Caki2 (cell line): Measurements from ENCODE around the gene SKIL. TPM values are rescaled to one million over a fixed set of nuclear protein-coding genes. Genes with fewer than 3 reads are reported as not detected.
"Not testable (repeated sequence)": the region's sequence is repeated elsewhere in the genome, so short reads cannot be mapped to it uniquely, and the experiment has no call there.

Source experiments
- DNase-seq: peaks from one replicate; pipeline ENCODE4 v3.0.0-alpha.2; 2015; ENCODE audit warnings: low read depth
- in situ Hi-C: cut with HindIII; loops from 2 replicates; pipeline ENCODE4 v1.10.0; 2016; ENCODE audit warnings: low sequenced_read_pairs, low pct_unique_long_range_greater_than_20kb, mixed read lengths
- total RNA-seq: library from RNA; depleted of rRNA; stranded (reverse); fragments of >200 nt; shearing (Covaris generic); gene quantifications from 2 replicates; pipeline ENCODE4 v1.2.3, GENCODE V29; 2014; ENCODE audit warnings: low replicate concordance; rRNA removed

SKIL gene, protein sequence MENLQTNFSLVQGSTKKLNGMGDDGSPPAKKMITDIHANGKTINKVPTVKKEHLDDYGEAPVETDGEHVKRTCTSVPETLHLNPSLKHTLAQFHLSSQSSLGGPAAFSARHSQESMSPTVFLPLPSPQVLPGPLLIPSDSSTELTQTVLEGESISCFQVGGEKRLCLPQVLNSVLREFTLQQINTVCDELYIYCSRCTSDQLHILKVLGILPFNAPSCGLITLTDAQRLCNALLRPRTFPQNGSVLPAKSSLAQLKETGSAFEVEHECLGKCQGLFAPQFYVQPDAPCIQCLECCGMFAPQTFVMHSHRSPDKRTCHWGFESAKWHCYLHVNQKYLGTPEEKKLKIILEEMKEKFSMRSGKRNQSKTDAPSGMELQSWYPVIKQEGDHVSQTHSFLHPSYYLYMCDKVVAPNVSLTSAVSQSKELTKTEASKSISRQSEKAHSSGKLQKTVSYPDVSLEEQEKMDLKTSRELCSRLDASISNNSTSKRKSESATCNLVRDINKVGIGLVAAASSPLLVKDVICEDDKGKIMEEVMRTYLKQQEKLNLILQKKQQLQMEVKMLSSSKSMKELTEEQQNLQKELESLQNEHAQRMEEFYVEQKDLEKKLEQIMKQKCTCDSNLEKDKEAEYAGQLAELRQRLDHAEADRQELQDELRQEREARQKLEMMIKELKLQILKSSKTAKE
- 33.2 and 55.8 TPM in 2 replicates for total RNA-seq

DNA sequence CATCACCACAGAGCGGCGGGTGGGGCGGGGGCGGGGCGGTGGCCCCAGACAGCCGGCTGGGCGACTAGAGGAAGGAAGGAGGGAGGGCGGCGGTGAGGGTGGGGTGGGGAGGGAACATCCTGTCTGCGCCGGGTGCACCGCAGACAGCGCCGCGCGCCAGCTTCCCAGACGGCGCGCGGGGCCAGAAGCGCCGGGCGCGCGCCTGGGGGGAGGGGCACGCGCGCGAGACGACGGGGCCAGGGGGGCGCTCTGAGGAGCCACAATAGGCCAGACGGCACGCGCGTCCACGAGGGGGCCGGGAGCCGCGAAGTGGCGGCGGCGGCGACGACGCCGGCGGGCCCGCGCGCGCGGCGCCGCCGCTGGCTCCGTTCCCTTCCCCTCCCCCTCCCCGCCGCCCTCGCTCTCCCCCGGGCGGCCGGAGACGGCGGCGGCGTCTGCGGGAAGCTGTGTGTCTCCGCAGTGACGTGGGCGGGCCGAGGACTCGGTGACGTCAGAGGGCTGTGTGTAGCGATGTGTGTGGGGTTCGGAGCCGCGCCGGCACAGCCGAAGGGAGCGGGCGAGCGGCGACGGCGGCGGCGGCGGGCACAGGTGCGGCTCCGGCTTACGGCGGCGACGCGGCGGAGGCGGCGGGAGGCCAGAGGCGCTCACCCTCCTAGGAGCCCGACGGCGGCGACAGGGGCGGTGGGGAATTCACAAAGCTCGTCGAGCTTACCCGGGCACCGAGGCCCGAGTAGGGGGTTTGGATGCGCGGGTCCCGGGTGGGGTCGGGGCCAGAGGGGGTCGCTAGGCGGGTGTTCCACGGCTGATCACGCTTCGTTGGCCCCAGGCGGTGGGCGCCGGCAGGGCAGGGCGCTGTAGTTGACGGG lies at the start of gene SKIL:
Gene SKIL, plus strand, starts transcription at position 540 of the 866 bp plus-strand sequence. CDS start 2,617 bp downstream, outside the sequence.
- DNase-seq = peak; percentile 98
- in situ Hi-C loops = no loop called here

DNA sequence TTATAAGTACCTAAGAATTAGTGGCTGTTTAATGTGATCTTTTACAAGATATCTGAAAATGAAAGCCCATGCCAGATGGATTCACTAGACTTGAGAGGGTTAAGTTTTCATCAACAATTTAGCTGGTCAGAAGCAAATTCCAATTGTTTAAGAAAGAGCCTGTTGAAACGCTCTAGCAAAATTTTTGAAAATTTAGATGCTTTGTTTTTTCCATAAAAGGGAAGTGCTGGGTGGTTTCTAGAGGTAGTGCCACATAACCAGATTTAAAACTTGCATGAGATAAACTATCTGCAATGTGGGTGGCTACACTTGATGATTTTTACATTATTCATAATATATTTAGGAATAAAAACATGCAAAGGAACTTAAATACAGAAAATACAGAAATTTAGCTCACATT lies 48.5 kb upstream of the SKIL start:
- no peak for DNase-seq
- in situ Hi-C loops = loop anchor here (25.0 kb wide), 1 partner anchor 503 kb away; no protein-coding TSS in a partner anchor

DNA sequence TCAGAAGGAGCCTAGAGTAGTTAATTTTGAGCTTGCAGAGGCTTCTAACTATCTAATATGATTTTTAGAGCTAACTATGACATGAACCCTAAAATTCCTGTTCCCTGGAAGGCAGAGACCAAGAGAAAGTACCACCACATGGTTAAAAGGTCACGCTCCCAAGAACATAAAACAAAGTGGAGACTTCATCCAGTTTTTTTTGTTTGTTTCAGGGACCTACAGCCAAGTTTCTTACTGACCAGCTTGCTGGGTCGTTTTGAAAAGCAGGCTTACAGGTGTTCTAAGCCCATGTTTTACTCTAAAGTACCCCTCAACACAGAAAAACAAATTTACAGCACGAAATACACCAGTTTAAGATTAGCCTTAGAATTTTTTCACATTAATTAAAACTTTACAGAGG lies 39.6 kb upstream of the SKIL start:
- in situ Hi-C loops = loop anchor here (25.0 kb wide), 1 partner anchor 494 kb away; no protein-coding TSS in a partner anchor
- no peak for DNase-seq

DNA sequence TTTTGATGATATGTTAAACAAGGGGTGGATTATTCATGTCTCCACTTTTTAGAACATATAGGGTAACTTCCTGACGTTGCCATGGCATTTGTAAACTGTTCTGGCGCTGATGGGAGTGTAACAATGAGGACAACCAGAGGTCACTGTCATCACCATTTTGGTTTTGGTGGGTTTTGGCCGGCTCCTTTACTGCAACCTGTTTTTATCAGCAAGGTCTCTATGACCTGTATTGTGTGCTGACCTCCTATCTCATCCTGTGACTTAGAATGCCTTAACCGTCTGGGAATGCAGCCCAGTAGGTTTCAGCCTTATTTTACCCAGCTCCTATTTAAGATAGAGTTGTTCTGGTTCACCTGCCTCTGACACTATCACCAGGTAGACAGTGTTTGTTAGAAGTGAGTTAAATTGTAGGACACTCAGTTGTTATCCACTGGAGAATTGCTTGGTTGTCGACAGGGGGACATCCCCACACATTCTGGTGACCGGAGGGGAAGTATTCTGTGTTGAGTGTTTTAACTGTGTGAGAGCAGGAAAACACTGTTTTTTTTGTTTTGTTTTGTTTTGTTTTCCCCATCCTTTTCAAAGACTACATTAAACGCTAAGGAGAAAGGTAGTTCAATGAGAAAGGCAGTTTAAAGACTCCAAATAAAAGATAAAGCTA lies 36.9 kb upstream of the SKIL start:
- peak; percentile 55 for DNase-seq
- in situ Hi-C loops = loop anchor here (25.0 kb wide), 1 partner anchor 492 kb away; no protein-coding TSS in a partner anchor

DNA sequence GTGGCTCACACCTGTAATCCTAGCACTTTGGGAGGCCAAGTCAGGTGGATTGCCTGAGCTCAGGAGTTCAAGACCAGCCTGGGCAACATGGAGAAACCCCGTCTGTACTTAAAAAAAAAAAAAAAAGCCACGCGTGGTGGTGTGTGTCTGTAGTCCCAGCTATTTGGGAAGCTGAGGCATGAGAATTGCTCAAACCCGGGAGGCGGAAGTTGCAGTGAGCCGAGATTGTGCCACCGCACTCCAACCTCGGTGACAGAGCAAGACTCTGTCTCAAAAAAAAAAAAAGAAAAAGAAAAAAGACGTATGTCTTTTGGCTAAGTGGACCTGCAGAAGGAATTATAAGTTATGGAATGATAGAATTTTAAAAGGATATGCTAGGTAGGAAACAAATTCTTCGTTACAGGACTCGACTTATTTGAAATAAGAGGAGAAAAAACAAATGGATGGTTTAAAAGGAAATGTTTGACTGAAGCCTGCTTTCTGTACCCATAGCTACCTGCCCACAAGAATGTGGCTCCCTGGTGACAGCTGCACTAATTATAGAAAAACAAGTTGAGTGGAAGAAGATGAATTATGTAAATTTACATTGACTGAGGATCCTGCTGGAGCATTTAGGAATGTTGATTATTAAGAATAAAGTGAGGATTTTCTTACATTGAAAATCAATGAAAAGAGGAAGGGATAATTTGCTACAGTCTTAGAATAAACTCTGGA lies 36.0 kb upstream of the SKIL start:
- in situ Hi-C loops = loop anchor here (25.0 kb wide), 1 partner anchor 491 kb away; no protein-coding TSS in a partner anchor
- no peak for DNase-seq

DNA sequence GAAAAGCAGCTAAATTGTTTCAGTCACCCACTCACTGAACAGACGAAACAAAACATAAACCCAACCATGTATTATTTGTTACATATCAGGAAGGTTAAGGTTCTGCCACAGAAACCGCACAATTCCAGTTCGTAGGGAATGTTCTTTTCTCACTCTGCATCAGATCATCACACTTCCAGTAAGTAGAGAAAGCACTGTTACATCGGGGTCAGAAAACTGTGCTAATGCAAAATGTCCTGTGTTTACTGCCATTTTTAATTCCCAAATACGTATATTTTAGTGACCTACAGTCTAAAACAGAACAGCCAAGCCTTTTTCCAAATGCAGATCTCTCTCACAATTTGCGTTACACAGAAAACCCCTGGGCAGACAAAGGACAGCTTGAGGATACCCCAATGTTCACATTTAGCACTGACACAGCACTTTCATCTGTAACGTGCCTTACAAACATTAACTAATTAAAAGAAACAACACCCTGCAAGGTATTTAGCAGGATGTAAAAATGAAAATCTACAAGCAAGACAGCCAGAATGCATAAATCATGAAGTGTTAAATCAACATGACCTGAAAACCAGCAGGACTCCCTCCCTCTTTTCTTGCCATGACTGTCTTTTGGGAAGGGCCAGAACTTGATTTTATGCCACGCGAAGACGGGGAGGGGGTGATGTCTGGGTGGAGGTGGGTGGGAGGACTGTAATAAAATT lies 34.8 kb upstream of the SKIL start:
- peak; percentile 71 for DNase-seq
- in situ Hi-C loops = loop anchor here (25.0 kb wide), 1 partner anchor 490 kb away; no protein-coding TSS in a partner anchor

DNA sequence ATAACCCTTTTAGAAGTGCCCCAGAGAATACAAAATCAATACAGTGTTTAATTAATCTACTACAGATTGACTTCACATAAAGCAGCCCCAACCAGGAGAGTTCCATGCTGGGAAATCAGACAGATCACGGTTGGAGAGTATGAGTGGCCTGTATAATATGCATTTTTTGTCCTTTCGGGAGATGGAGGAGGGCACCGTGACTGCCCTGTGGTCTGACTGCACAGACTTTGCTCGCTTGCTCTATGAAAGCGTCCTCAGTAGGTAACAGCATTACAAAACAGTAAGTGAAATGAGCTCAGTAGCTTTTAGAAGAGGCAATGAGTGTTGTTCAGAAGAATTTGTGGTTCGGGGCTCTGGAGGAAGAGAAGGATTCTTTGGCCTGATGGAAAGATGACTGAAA lies 34.2 kb upstream of the SKIL start:
- in situ Hi-C loops = loop anchor here (25.0 kb wide), 1 partner anchor 489 kb away; no protein-coding TSS in a partner anchor
- no peak for DNase-seq

DNA sequence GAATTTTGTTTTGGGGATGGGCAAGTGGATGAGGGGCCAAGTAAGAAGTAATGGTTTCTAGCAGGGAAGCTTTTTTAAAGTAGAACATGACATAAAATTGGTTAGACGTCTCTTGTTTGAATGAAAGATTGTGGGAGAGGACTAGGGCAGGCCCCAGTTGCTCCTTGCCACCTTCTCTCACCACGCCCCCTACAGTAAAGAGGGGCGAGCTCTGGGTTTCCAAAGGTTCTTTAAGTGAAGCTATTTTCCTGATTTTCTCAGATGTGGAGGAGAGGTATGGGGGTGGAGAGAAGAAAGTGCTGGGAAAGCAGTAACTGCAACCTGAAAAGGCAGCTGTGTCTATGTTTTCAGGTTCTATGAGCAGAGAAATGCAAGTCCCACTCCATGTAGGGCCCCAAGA lies 32.6 kb upstream of the SKIL start:
- in situ Hi-C loops = loop anchor here (25.0 kb wide), 1 partner anchor 487 kb away; no protein-coding TSS in a partner anchor
- DNase-seq = no peak

DNA sequence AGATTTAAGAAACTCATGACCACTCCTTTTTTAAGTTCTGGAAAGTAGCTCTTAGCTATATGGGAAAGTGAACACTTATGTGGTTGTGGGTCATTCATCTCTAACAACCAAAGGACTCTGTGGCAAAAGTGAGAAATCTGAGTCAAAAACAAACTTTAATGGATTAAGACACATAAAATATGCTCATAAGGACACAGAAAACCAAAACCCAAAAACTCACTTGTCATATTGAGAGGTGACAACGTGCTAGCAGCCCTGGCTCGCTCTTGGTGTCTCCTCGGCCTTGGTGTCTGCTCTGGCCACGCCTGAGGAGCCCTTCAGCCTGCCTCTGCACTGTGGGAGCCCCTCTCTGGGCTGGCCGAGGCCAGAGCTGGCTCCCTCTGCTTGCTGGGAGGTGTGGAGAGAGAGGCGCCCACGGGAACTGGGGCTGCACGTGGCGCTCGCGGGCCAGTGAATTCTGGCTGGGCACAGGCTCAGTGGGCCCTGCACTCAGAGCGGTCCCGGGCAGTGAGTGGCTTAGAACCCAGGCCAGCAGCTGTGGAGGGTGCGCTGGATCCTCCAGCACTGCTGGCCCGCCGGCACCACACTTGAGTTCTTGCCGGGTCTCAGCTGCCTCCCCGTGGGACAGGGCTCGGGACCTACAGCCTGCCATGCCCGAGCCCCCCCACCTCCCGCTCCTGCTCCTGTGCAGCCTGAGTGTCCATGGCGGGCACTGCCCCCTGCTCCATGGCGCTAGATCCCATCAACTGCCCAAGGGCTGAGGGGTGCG lies 30.3 kb upstream of the SKIL start:
- in situ Hi-C loops = no loop called here

DNA sequence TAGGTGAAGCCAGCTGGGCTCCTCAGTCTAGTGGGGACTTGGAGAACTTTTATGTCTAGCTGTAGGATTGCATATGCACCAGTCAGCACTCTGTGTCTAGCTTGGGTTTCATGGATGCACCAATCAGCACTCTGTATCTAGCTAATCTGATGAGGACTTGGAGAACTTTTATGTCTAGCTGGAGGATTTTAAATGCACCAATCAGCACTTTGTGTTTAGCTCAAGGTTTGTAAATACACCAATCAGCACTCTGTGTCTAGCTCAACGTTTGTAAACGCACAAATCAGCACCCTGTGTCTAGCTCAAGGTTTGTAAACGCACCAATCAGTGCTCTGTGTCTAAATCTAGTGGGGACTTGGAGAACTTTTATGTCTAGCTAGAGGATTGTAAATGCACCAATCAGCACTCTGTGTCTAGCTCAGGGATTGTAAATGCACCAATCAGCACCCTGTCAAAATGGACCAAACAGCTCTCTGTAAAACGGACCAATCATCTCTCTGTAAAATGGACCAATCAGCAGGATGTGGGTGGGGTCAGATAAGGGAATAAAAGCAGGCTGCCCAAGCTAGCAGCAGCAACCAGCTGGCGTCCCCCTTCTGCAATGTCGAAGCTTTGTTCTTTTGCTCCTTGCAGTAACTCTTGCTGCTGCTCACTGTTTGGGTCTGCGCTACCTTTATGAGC lies 29.5 kb upstream of the SKIL start:
- DNase-seq, in situ Hi-C loops: not testable (repeated sequence)

More for the DNA sequence above, 30.3 kb upstream of the SKIL start:
- DNase-seq = no peak

DNA sequence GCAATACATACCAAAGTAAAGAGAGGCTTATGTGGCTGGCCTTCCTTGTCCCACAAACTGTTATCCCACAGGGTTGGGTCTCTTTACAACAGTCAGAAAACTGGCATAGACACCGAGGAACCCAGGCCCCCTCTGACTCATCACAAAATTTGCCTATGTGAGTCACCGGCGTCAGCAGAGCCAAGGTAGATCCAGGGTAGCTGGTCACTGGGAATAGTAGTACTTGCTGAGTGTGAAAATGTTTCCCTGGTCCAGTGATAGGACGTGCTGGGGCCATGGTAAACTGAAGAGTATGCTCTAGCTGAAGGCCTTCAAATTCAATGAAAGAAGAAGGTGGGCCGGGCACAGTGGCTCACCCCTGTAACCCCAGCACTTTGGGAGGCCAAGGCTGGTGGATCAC lies 27.1 kb upstream of the SKIL start:
- no peak for DNase-seq
- in situ Hi-C loops = no loop called here

DNA sequence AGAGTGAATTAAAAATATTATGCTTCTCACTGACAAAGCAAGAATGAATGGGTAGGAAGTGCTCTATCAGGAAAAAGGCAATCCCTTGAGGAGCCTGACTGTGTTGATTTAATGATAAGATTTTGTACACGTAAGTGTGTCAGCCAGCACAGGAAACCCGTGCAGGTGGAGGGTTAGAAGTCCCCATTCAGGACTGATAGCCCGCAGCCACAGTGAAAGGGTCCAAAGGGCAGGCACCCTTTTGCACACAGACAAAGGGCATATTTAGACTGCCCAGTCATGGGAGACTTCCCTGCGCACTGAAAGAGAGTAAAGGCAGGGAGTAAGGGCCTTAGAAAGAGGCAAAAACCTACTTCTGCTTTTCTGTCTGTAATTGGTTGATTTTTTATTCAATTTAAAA lies 26.4 kb upstream of the SKIL start:
- peak; percentile 86 for DNase-seq
- in situ Hi-C loops = no loop called here

DNA sequence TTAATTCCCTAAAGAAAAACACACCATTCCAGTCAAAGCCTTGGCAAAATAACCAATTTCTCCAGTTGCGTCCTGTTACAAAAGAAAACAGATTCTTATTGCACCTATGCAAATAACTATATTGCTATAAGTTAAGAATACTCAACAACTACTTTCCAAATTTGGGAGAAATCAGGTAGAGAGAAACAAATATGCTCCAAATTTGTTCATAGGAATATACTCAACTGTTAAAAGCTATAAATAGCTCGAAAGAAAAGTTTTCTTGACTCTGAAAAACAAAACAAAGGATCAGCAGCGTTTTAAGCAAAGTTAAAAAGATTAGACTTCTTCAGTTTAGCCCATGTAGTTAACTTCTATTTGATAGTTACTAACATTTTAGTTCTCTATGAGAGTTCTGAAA lies 20.1 kb upstream of the SKIL start:
- DNase-seq = no peak
- in situ Hi-C loops = no loop called here

DNA sequence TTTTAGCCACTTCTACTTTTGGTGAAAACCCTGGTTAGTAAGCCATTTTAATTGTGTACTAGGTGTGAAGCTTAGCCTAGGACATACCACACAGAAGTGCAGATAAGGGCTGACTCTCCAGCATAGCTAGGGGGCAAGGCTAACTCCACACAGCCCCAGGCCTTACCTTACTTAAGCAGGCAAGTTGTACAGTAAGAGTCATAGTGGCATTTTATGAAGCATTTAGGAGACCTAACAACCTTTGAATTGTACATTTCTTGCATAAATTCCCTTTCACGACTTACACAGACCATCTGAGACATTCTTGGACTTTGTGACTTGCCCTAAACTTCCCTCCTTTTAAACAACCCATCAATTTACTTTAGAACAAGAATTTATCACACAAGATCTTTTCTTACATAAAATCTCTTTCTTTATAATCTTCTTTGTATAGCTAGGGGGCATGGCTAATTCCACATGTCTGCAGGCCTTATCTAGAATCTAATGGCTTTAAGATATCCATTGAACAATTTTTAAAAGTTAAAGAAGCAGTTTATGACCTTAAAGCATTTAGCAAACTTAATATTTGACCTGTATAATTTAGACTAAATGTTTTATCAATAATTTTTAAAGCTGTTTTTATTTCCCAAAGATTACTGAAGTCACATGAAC lies 18.7 kb upstream of the SKIL start:
- in situ Hi-C loops = no loop called here

DNA sequence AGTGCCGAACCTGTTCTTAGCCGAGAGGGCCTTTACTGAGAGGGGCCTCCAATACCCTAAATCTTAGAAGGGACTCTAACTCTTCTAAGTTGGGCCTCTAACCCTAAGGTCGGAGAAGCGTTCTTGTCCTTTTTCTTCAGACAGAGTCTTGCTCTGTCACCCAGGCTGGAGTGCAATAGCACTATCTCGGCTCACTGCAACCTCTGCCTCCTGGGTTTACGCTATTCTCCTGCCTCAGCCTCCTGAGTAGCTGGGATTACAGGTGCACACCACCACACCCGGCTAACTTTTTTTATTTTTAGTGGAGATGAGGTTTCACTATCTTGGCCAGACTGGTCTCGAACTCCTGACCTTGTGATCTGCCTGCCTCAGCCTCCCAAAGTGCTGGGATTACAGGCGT lies 15.2 kb upstream of the SKIL start:
- in situ Hi-C loops, DNase-seq: not testable (repeated sequence)

More for the DNA sequence above, 18.7 kb upstream of the SKIL start:
- DNase-seq = no peak
